ENCODE measurements around the gene GOLGA5.

- TF ChIP-seq CTCF (IDR thresholded peaks at IDR 0.05) (no peak), POLR2A (IDR thresholded peaks at IDR 0.05) (no peak)
These were observed 53.6 kb downstream of the GOLGA5 start for GRCh38 chr14:92847749-92848148.
